GM19397 (cell line): Measurements from ENCODE around the gene NPM3.

Experiments
- ATAC-seq: cut with Tn5 transposase; IDR thresholded peaks from one replicate; pipeline ENCODE4 v1.9.1; 2021; ENCODE audit warnings: mild to moderate bottlenecking, moderate library complexity; ENCODE audit not compliant: unreplicated experiment

Gene NPM3

GRCh38 chr10:101775273-101776160, 7.7 kb downstream of the NPM3 start, which contains the start of gene FGF8:
TSS of gene FGF8 (minus strand) at chr10:101776114. CDS start at chr10:101775900, 214 bp downstream.
- ATAC-seq, result no peak

- ATAC-seq, result no peak
Measured at GRCh38 chr10:101774589-101775272, 8.5 kb downstream of the NPM3 start.

GRCh38 chr10:101773923-101774588, 9.2 kb downstream of the NPM3 start:
- ATAC-seq, result no peak

- ATAC-seq, result no peak
Measured at GRCh38 chr10:101772895-101773761, 10.1 kb downstream of the NPM3 start.

GRCh38 chr10:101772017-101772894, 11.0 kb downstream of the NPM3 start:
- no peak for ATAC-seq

- no peak for ATAC-seq
Measured at GRCh38 chr10:101771380-101771779, 11.9 kb downstream of the NPM3 start.

GRCh38 chr10:101770331-101771215, 12.7 kb downstream of the NPM3 start:
- ATAC-seq, result no peak

GRCh38 chr10:101769541-101770180, 13.6 kb downstream of the NPM3 start:
- no peak for ATAC-seq

- ATAC-seq, result no peak
Measured at GRCh38 chr10:101768791-101769170, 14.5 kb downstream of the NPM3 start.

- ATAC-seq, result no peak
Measured at GRCh38 chr10:101767966-101768790, 15.1 kb downstream of the NPM3 start.

GRCh38 chr10:101767600-101767945, 15.7 kb downstream of the NPM3 start:
- no peak for ATAC-seq

- no peak for ATAC-seq
Measured at GRCh38 chr10:101766753-101767599, 16.3 kb downstream of the NPM3 start.

- no peak for ATAC-seq
Measured at GRCh38 chr10:101766306-101766705, 16.9 kb downstream of the NPM3 start.

- ATAC-seq, result no peak
Measured at GRCh38 chr10:101763141-101763846, 20.0 kb downstream of the NPM3 start.

- no peak for ATAC-seq
Measured at GRCh38 chr10:101762736-101763135, 20.5 kb downstream of the NPM3 start.

GRCh38 chr10:101761226-101761625, 22.0 kb downstream of the NPM3 start:
- no peak for ATAC-seq
